ENCODE data around the gene CPAMD8.
"Not testable (repeated sequence)": the region's sequence is repeated elsewhere in the genome, so short reads cannot be mapped to it uniquely, and the experiment has no call there.

CPAMD8 gene

GRCh38 chr19:16891696-16892382, 134.8 kb downstream of the CPAMD8 start:
- no peak for DNase-seq (ENCODE audit: low read depth)

- no peak for DNase-seq (ENCODE audit: low read depth)
These were observed 136.0 kb downstream of the CPAMD8 start for GRCh38 chr19:16890461-16891184.

GRCh38 chr19:16889883-16890460, 136.6 kb downstream of the CPAMD8 start:
- DNase-seq (ENCODE audit: low read depth) = no peak

GRCh38 chr19:16889366-16889882, 137.2 kb downstream of the CPAMD8 start:
- no peak for DNase-seq (ENCODE audit: low read depth)

GRCh38 chr19:16888629-16889365, 137.8 kb downstream of the CPAMD8 start, which contains the start of gene F2RL3:
Gene F2RL3 (plus strand): TSS chr19:16888999. CDS start chr19:16889190, 191 bp downstream.
- DNase-seq (ENCODE audit: low read depth) = no peak

GRCh38 chr19:16887353-16888265, 139.0 kb downstream of the CPAMD8 start:
- no peak for DNase-seq (ENCODE audit: low read depth)

GRCh38 chr19:16886305-16886880, 140.2 kb downstream of the CPAMD8 start:
- DNase-seq (ENCODE audit: low read depth) = no peak

- DNase-seq (ENCODE audit: low read depth) = no peak
These were observed 141.4 kb downstream of the CPAMD8 start for GRCh38 chr19:16885166-16885565.

GRCh38 chr19:16883522-16883921, 143.1 kb downstream of the CPAMD8 start:
- DNase-seq (ENCODE audit: low read depth) = no peak

- DNase-seq (ENCODE audit: low read depth) = no peak
These were observed 144.5 kb downstream of the CPAMD8 start for GRCh38 chr19:16882146-16882545.

GRCh38 chr19:16880884-16881554, 145.6 kb downstream of the CPAMD8 start:
- no peak for DNase-seq (ENCODE audit: low read depth)

- DNase-seq (ENCODE audit: low read depth) = no peak
These were observed 148.2 kb downstream of the CPAMD8 start for GRCh38 chr19:16878181-16878965.

GRCh38 chr19:16877581-16877980, 149.0 kb downstream of the CPAMD8 start:
- DNase-seq (ENCODE audit: low read depth) = no peak

GRCh38 chr19:16876904-16877361, 149.7 kb downstream of the CPAMD8 start:
- DNase-seq (ENCODE audit: low read depth) = no peak

GRCh38 chr19:16875584-16876555, 150.7 kb downstream of the CPAMD8 start:
- DNase-seq (ENCODE audit: low read depth) = no peak

GRCh38 chr19:16874978-16875299, 151.7 kb downstream of the CPAMD8 start:
- DNase-seq (ENCODE audit: low read depth) = not testable (repeated sequence)

- no peak for DNase-seq (ENCODE audit: low read depth)
These were observed 152.2 kb downstream of the CPAMD8 start for GRCh38 chr19:16874250-16874977.
